ENCODE measurements around the gene DIAPH2.

DIAPH2 gene

DNA sequence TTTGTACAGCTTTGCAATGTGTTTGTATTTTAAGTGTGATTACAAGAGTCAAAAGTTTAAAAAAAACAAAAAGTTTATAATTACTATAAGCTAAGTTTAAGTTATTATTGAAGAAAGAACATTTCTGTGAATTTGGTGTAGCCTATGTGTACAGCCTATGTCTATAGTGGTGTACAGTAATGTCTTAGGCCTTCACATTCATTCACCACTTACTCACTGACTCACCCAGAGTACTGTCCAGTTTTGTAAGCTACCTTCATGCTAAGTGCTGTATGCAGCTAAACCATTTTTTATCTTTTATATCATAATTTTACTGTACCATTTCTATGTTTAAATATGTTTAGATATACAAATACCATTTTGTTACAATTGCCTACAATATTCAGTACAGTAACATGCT is 381.3 kb downstream of the DIAPH2 start:
- no peak for DNase-seq

- DNase-seq = no peak
These were observed 381.7 kb downstream of the DIAPH2 start for GRCh38 chrX:97066381-97066780.

DNA sequence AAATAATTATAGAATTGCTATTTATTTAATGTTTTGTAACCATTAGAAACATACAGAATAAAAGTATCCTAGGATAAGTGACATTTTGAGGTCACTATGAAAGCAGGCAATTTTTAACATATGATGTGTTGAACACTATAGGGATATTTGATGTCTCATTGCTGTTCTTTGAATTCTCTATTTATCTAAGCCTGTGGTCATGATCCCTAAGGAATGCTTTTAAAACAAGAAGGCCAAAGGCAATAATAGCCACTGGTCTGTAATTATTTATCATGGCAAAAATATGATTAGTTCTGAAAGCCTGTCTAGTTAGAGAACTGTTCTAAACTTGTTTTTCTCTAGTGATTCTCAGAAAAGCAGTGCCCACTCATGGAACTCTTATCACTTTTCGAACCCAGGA is 385.7 kb downstream of the DIAPH2 start:
- DNase-seq = no peak

DNA sequence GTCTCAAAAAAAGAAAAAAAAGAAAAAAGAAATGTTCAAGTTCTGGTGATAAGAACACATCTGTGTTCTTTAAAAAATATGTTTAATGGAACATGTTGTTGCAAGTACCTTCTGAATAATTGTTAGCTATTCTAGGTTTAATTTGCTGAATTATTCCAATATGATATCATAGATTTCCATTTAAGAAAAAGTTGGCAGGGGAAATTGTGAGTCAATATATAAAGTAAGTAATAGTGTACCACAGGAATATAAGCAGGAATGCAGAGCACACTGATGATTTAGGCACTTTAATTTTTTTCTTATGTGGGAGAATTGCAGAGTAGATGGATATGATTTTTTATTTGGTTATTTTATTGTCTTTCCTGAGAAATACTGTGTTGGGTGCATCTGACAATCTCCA is 389.8 kb downstream of the DIAPH2 start:
- DNase-seq = no peak

DNA sequence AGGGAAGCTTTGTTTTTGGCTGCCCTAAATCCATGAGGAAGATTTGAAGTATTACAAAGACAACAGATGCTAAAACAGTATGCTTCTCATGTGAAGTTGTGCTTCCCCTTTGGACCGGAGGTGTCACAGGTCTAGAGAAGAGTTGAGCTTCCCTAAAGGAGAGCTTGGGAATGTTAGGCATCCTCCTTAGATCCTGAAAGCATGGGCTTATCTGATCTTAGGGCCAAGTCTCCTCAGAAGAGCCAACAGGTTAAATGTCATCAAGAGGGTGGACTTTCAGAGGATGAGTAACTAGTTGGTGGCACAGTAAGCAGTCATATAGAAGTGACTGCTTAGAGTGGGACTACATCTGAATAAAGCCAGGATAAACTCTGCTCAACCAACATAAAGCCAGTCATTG is 404.5 kb downstream of the DIAPH2 start:
- no peak for DNase-seq

DNA sequence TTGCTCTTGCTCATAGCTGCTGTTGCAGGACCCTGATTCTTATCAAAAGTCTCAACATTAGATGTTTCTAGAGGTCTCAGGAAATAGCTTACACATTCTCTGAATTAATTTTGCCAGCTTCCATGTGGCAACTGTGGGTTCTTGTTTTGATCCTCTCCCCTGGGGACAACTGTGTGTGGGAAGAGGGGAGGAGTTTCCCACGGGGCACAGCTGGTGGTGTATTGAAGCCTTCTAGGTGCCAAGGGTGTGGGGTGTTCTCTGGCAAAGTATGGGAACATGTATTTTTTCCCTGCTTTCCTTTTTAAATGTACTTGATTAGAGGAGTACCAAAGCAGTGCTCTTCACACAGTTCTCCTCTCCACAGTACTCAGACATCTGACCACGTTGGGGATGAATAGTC is 411.7 kb downstream of the DIAPH2 start:
- DNase-seq = no peak

DNA sequence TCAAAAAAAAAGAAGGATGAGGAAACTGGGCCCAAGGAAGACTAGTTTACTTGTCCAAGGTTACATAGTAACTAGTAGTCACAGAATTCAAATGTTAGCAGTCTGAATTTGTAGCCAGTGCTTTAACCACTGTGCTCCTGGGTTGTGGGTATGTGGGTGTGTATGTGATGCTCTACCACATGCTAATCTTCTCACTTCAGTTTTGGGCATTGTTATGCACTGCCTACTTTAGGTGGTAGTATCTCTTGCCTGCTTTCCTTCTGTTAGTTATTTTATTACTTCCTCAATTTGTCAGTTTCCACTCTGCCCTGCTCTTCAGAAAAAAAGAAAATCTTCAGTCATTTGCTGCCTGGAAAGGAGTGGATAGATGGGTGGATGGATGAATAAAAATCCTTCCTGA is 418.3 kb downstream of the DIAPH2 start:
- DNase-seq = no peak

DNA sequence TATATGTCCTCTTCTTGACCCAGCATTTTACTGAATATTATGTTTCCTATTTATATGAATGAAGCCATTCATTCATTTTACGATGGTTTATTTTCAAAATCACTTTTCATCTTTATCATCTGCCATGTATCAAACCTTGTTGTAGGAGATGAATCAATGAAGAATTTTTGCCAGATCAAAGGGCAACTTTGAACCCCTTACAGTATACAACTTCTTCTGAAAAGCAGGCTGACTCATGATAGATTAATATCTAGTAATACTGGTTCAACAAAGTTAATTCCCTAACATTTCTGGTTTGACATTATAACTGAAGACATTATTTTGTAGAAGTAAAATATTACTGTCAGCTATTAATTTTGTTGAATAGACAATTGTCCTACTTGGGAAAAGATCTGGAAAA is 425.1 kb downstream of the DIAPH2 start:
- no peak for DNase-seq

GRCh38 chrX:97117572-97117971 is 432.9 kb downstream of the DIAPH2 start:
- no peak for DNase-seq

GRCh38 chrX:97119474-97120109 is 434.9 kb downstream of the DIAPH2 start:
- DNase-seq = no peak

GRCh38 chrX:97123001-97123400 is 438.4 kb downstream of the DIAPH2 start:
- DNase-seq = no peak

GRCh38 chrX:97126020-97126419 is 441.4 kb downstream of the DIAPH2 start:
- no peak for DNase-seq

GRCh38 chrX:97132664-97133415 is 448.2 kb downstream of the DIAPH2 start:
- DNase-seq = no peak

- DNase-seq = no peak
These were observed 461.3 kb downstream of the DIAPH2 start for GRCh38 chrX:97145934-97146333.

GRCh38 chrX:97155816-97156215 is 471.2 kb downstream of the DIAPH2 start:
- DNase-seq = no peak

DNA sequence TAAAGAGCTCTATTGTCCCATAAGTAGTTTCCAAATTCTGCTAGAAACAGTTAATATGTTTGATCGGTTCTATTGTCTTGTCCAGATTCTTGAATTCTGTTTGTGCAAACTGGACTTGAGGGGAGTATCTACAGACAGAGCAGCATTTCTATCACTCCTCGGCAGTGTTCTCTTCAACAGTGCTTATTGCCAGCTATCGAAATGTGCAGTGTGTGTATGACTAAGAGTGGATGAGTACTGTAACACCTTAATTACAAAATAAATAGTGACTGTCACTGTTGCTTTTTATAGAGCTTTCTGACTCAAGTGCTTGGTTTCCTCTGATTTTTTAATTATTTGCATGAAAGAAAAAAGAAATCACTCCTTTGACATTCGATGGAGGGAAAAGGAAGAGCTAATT is 473.6 kb downstream of the DIAPH2 start:
- no peak for DNase-seq

DNA sequence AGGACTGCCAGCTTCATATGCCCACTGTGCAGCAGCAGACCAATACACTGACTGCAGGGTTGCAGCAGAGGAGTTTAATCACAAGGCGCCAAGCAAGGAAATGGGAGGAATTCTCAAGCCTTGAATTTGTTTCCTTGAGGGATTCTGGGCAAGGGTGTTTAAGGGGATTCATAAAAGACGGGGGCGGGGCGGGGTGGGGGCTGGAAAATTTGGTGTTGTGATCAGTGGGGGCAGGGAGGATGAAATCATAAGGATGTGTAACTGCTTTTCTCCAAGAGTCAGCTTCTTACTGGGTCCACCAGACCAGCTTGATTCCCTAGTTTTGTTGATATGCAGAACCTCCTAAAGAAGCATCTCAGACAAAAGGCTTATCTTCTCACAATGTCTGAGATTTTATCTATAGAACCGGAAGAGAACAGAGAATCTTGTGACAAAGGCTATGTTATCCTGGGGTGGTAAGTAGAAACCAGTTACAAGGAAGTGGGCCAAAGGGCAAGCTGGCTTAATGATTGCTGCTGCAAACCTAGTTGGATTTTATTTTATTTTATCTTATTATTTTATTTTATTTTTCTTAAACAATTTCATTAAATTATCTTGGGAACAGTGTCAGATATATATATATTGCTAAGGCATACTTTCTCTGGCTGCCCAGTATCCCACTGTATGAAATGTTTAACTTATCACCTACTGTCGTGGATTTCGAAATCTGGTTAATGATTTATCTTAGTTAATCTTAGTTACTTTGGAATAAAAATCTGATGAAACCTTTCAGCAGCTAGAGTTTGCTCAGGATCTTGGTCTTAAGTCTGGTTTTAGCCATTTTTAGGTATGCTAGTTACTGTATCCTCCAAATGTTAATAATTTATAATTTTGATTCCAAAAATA is 475.5 kb downstream of the DIAPH2 start:
- no peak for DNase-seq

DNA sequence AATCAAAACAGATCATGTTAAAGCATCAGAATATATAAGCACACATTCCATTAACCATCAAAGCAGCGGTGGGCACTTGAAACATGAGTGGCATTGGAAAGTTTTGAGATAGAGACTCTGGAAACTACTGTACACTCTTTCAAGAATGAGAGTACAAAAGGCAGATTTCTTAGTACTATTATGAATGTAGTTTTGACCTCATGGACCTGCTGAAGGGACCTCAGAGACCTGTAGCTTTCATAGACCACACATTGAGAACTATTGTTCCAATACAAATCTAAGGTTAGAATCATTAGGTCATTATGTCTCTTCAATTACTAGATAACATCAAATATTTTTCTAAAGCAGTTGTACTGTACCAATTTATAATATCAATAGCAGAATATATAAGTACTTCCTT is 482.7 kb downstream of the DIAPH2 start:
- DNase-seq = no peak

GRCh38 chrX:97168646-97169045 is 484.0 kb downstream of the DIAPH2 start:
- DNase-seq = no peak

GRCh38 chrX:97175147-97175546 is 490.5 kb downstream of the DIAPH2 start:
- no peak for DNase-seq

DNA sequence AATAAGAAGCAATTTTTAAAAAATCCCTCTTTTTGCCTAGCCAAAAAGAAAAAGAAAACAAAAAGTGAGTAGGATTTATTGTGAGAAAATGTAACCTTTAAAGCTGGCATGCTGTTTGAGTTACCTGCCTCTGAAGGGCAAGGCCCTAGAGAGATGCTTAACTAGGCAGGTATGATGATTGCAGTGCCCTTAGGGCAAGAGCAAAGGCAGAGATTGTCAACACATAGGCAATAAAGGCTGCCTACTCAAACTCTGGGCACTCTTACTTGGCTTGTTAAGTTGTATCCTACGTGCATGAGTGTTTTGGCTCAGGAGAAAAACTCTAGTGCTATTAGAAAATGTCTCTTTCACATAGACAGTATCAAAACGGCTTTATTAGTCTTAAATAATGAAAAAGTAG is 505.0 kb downstream of the DIAPH2 start:
- no peak for DNase-seq

- DNase-seq = no peak
These were observed 514.9 kb downstream of the DIAPH2 start for GRCh38 chrX:97199501-97199900.

DNA sequence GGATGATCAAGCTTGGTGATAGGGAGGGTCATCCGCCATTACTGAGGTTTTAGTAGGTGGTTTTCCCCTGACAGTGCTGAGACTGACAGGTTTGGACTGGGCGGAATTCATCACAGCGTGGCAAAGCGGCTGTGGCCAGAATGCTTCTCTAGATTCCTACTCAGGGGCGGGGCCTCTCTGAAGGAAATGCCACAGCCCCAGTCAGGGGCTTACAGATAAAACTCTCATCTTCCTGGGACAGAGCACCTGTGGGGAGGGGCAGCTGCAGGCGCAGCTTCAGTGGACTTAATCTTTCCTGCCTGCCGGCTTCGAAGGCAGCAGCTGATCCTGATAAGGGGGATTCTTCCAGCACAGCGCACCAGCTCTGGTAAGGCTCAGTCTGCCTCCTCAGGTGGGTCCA is 515.8 kb downstream of the DIAPH2 start:
- no peak for DNase-seq

DNA sequence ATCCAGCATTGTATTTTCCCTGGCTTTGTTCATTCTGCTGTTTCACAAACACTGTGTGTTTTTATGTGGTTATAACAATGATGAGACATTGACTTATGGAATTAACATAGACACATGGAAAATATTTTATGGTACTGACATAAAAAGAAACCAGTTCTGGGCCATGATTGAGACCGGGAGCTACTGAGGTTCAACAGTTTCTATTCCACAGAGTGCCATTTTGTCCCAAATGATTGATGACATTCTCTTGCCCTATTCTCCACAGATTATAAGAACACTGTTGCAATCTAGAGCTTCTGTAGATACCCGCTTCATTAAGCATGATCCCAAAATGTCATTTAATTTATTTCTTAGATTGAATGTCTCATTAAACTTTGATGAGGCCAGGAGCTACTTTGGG is 525.9 kb downstream of the DIAPH2 start:
- DNase-seq = no peak

All from activated CD4-positive, alpha-beta T cell treated with anti-CD3 and anti-CD28 coated beads for 48 hours (primary cell).